ENCODE results near the gene GNAZ. TPM values are rescaled to one million over a fixed set of nuclear protein-coding genes. Genes with fewer than 3 reads are reported as not detected.
"Not testable (repeated sequence)": the region's sequence is repeated elsewhere in the genome, so short reads cannot be mapped to it uniquely, and the experiment has no call there.

GNAZ gene
- total RNA-seq = 3.3 TPM
- long read RNA-seq, partial matches to known transcripts = 3 of 5 reads
- long read RNA-seq, other reads (novel, unspliced or antisense) = 0 of 5 reads

- peak; percentile 13 for ATAC-seq
- intact Hi-C loops (cut with micrococcal nuclease) = no loop called here
- peak; percentile 39 for DNase-seq
These were observed at the start of gene GNAZ for GRCh38 chr22:23070418-23071229. Gene GNAZ (plus strand): TSS chr22:23070519. CDS start chr22:23095696, 25,177 bp downstream.

- intact Hi-C loops (cut with micrococcal nuclease) = no loop called here
- ATAC-seq (no peak), DNase-seq (no peak)
These were observed 49.5 kb upstream of the GNAZ start for GRCh38 chr22:23020659-23021293.

- intact Hi-C loops (cut with micrococcal nuclease); DNase-seq; ATAC-seq: not testable (repeated sequence)
These were observed 48.5 kb upstream of the GNAZ start for GRCh38 chr22:23021660-23022353.

GRCh38 chr22:23023294-23023693 lies 47.0 kb upstream of the GNAZ start:
- DNase-seq (no peak), ATAC-seq (no peak)
- intact Hi-C loops (cut with micrococcal nuclease) = no loop called here

- intact Hi-C loops (cut with micrococcal nuclease) = no loop called here
- ATAC-seq = no peak
- DNase-seq = no peak
These were observed 43.5 kb upstream of the GNAZ start for GRCh38 chr22:23026777-23027176.

GRCh38 chr22:23027849-23028248 lies 42.5 kb upstream of the GNAZ start:
- ATAC-seq; DNase-seq; intact Hi-C loops (cut with micrococcal nuclease): not testable (repeated sequence)

GRCh38 chr22:23029521-23030228 lies 40.6 kb upstream of the GNAZ start:
- ATAC-seq = no peak
- no peak for DNase-seq
- intact Hi-C loops (cut with micrococcal nuclease) = no loop called here

- intact Hi-C loops (cut with micrococcal nuclease) = no loop called here
- DNase-seq (no peak), ATAC-seq (no peak)
These were observed 38.9 kb upstream of the GNAZ start for GRCh38 chr22:23031381-23031780.

- ATAC-seq = no peak
- DNase-seq = no peak
- intact Hi-C loops (cut with micrococcal nuclease) = no loop called here
These were observed 38.5 kb upstream of the GNAZ start for GRCh38 chr22:23031786-23032185.

- DNase-seq (no peak), ATAC-seq (no peak)
- intact Hi-C loops (cut with micrococcal nuclease) = no loop called here
These were observed 37.7 kb upstream of the GNAZ start for GRCh38 chr22:23032658-23033057.

GRCh38 chr22:23033116-23033905 lies 37.0 kb upstream of the GNAZ start:
- ATAC-seq (peak; percentile 42), DNase-seq (no peak)
- intact Hi-C loops (cut with micrococcal nuclease) = no loop called here

- intact Hi-C loops (cut with micrococcal nuclease) = no loop called here
- no peak for ATAC-seq
- no peak for DNase-seq
These were observed 35.4 kb upstream of the GNAZ start for GRCh38 chr22:23034621-23035556.

- intact Hi-C loops (cut with micrococcal nuclease) = no loop called here
- ATAC-seq = no peak
- no peak for DNase-seq
These were observed 34.6 kb upstream of the GNAZ start for GRCh38 chr22:23035557-23036277.

GRCh38 chr22:23036684-23037428 lies 33.5 kb upstream of the GNAZ start:
- DNase-seq (no peak), ATAC-seq (peak; percentile 27)
- intact Hi-C loops (cut with micrococcal nuclease) = no loop called here

- intact Hi-C loops (cut with micrococcal nuclease) = no loop called here
- ATAC-seq (no peak), DNase-seq (no peak)
These were observed 32.6 kb upstream of the GNAZ start for GRCh38 chr22:23037429-23038333.

Data from left ventricle myocardium superior (tissue), 1 donor.